Thoracic aorta (tissue), 2 donors: ENCODE measurements around the gene PPP1R12B. TPM values are rescaled to one million over a fixed set of nuclear protein-coding genes. Genes with fewer than 3 reads are reported as not detected.

ENCODE experiments used
- ATAC-seq: fragments of 150-250 bp; one replicate; pipeline ENCODE4 v1.8.0; 2017; ENCODE audit warnings: low read depth; ENCODE audit not compliant: insufficient number of reproducible peaks, low FRiP score
- DNase-seq: peaks from one replicate; pipeline ENCODE4 v3.0.0-alpha.2; 2020; ENCODE audit warnings: low spot score
- H3K27ac ChIP-seq, 2 donors: fragments of 200-600 bp; sonication (generic); 1 replicate in 1 of 2; 2 replicates in 1 of 2; pipeline ENCODE4 v1.5.1; 2016; ENCODE audit warnings: mild to moderate bottlenecking in 2 of 2, moderate library complexity in 2 of 2
- H3K27me3 ChIP-seq: fragments of 200-600 bp; sonication (generic); replicated peaks from 2 replicates; pipeline ENCODE4 v1.6.0; 2016; ENCODE audit warnings: mild to moderate bottlenecking; ENCODE audit not compliant: insufficient read depth
- H3K36me3 ChIP-seq: fragments of 200-600 bp; sonication (generic); one replicate; pipeline ENCODE4 v1.5.1; 2016
- H3K4me1 ChIP-seq, 2 donors: fragments of 200-600 bp; sonication (generic); 1 replicate in 1 of 2; 2 replicates in 1 of 2; pipeline versions ENCODE4 v1.5.1 to v1.6.0; 2016; ENCODE audit warnings: low read depth in 2 of 2, mild to moderate bottlenecking in 1 of 2; ENCODE audit not compliant: control insufficient read depth in 1 of 2
- H3K4me3 ChIP-seq: fragments of 200-600 bp; sonication (generic); 2 replicates; pipeline ENCODE4 v1.5.1; 2016; ENCODE audit warnings: mild to moderate bottlenecking
- H3K9me3 ChIP-seq: fragments of 200-600 bp; sonication (generic); 2 replicates; pipeline ENCODE4 v1.5.1; 2016
- total RNA-seq, 2 donors: library from RNA; depleted of rRNA; stranded (reverse); fragments of >200 nt; gene quantifications; one replicate each; pipeline versions ENCODE4 v1.1.0 to v1.2.3, GENCODE V29; 2016
- TF ChIP-seq, protein P1 (sequence below): fragments of 200-600 bp; sonication (generic); IDR thresholded peaks from one replicate; pipeline ENCODE4 v1.5.1; 2019; ENCODE audit warnings: antibody characterized with exemption

PPP1R12B gene
- total RNA-seq, 2 donors from 2014 or later = 573 to 677 TPM

GRCh38 chr1:202315576-202316168 lies 32.8 kb upstream of the PPP1R12B start:
- Histone ChIP-seq H3K4me1 (peaks cover 0 to 14% of the 10 kb centered on the region in 2 donors), H3K36me3 (peaks cover 35% of the 10 kb centered on the region), H3K4me3 (no peak overlapping the region), H3K9me3 (no peaks in the 10 kb centered on the region), H3K27ac (no peak overlapping the region), H3K27me3 (no peaks in the 10 kb centered on the region)
- ATAC-seq (no peak), DNase-seq (peak; percentile 29)
- TF ChIP-seq, protein P1, sequence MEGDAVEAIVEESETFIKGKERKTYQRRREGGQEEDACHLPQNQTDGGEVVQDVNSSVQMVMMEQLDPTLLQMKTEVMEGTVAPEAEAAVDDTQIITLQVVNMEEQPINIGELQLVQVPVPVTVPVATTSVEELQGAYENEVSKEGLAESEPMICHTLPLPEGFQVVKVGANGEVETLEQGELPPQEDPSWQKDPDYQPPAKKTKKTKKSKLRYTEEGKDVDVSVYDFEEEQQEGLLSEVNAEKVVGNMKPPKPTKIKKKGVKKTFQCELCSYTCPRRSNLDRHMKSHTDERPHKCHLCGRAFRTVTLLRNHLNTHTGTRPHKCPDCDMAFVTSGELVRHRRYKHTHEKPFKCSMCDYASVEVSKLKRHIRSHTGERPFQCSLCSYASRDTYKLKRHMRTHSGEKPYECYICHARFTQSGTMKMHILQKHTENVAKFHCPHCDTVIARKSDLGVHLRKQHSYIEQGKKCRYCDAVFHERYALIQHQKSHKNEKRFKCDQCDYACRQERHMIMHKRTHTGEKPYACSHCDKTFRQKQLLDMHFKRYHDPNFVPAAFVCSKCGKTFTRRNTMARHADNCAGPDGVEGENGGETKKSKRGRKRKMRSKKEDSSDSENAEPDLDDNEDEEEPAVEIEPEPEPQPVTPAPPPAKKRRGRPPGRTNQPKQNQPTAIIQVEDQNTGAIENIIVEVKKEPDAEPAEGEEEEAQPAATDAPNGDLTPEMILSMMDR = peak; percentile 88

DNA sequence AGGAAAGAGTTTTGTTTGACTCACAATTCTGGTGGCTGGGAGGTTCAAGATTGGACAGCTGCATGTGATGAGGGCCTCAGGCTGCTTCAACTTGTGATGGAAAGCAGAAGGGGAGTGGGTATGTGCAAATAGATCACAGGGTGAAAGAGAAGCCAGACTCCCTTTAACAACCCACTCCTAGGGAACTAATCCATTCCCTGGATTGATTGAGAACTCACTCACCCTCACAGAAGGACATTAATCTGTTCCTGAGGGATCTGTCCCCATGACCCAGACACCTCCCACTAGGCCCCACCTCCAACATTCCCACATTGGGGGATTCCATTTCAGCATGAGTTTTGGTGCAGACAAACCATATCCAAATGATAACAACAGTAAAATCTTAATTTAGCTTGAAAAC lies 32.3 kb upstream of the PPP1R12B start:
- ATAC-seq = no peak
- TF ChIP-seq, protein P1 = no peak
- Histone ChIP-seq H3K4me3 (no peak overlapping the region), H3K4me1 (peaks cover 0 to 14% of the 10 kb centered on the region in 2 donors), H3K36me3 (peaks cover 35% of the 10 kb centered on the region), H3K9me3 (no peaks in the 10 kb centered on the region), H3K27ac (no peak overlapping the region), H3K27me3 (no peaks in the 10 kb centered on the region)
- DNase-seq = no peak

- DNase-seq (no peak), ATAC-seq (no peak)
- peaks cover 35% of the 10 kb centered on the region for H3K36me3 ChIP-seq
- no peak overlapping the region for H3K27ac ChIP-seq
- H3K4me1 ChIP-seq = no peaks in the 10 kb centered on the region
- TF ChIP-seq, protein P1 = no peak
- H3K27me3 ChIP-seq = no peaks in the 10 kb centered on the region
- no peaks in the 10 kb centered on the region for H3K9me3 ChIP-seq
- H3K4me3 ChIP-seq = no peak overlapping the region
Observed at GRCh38 chr1:202317941-202318925, 30.3 kb upstream of the PPP1R12B start.

GRCh38 chr1:202319381-202320080 lies 29.0 kb upstream of the PPP1R12B start:
- H3K27me3 ChIP-seq = no peaks in the 10 kb centered on the region
- TF ChIP-seq, protein P1 = no peak
- no peak overlapping the region for H3K4me3 ChIP-seq
- H3K9me3 ChIP-seq = no peaks in the 10 kb centered on the region
- H3K4me1 ChIP-seq = no peaks in the 10 kb centered on the region
- H3K36me3 ChIP-seq = peaks cover 35% of the 10 kb centered on the region
- H3K27ac ChIP-seq = no peak overlapping the region
- ATAC-seq (no peak), DNase-seq (no peak)

- TF ChIP-seq, protein P1 = no peak
- DNase-seq (no peak), ATAC-seq (no peak)
- Histone ChIP-seq H3K27ac (no peak overlapping the region), H3K4me3 (no peak overlapping the region), H3K4me1 (no peaks in the 10 kb centered on the region), H3K27me3 (no peaks in the 10 kb centered on the region), H3K9me3 (no peaks in the 10 kb centered on the region), H3K36me3 (peaks cover 35% of the 10 kb centered on the region)
Observed at GRCh38 chr1:202320081-202320405, 28.5 kb upstream of the PPP1R12B start.
